ENCODE results near the gene ANKS1B. TPM values are rescaled to one million over a fixed set of nuclear protein-coding genes. Genes with fewer than 3 reads are reported as not detected.

ANKS1B gene
- total RNA-seq, 1 experiment from 2014 or later = 0.61 TPM

GRCh38 chr12:99005601-99006000, 979.1 kb downstream of the ANKS1B start:
- H3K27me3 Mint-ChIP-seq (ENCODE audit: insufficient read depth, unreplicated experiment) = peaks cover 2% of the 10 kb centered on the region
- Histone ChIP-seq H3K4me3 (ENCODE audit: low read depth, low read length) (no peak overlapping the region), H3K4me1 (no peaks in the 10 kb centered on the region), H3K9me3 (no peaks in the 10 kb centered on the region), H3K27me3 (replicated peaks; ENCODE audit: control insufficient read depth, insufficient read depth, low read length) (no peaks in the 10 kb centered on the region), H3K36me3 (ENCODE audit: control insufficient read depth, insufficient read depth, low read length) (no peaks in the 10 kb centered on the region)
- intact Hi-C loops (cut with micrococcal nuclease; ENCODE audit: unreplicated experiment) = no loop called here
- no peaks in the 10 kb centered on the region for H3K4me1 Mint-ChIP-seq (ENCODE audit: low read depth, unreplicated experiment)
- no TSS peak for BruUV-seq (replicated peaks)
- no peak for TF ChIP-seq CTCF (IDR thresholded peaks at IDR 0.05; ENCODE audit: insufficient read depth in 1 of 2, low read depth in 1 of 2, low read length in 1 of 2, severe bottlenecking in 1 of 2, unreplicated experiment in 1 of 2)
- H3K9me3 Mint-ChIP-seq (ENCODE audit: unreplicated experiment) = no peaks in the 10 kb centered on the region
- no peak for DNase-seq
- no peaks in the 10 kb centered on the region for H3K36me3 Mint-ChIP-seq (ENCODE audit: insufficient read depth, unreplicated experiment)
- ChIA-PET CTCF (no interaction called here), POLR2A (no interaction called here)
- no peak overlapping the region for H3K4me3 Mint-ChIP-seq (ENCODE audit: unreplicated experiment)
- no peak overlapping the region for H3K27ac Mint-ChIP-seq (ENCODE audit: unreplicated experiment)

GRCh38 chr12:99004799-99005466, 979.8 kb downstream of the ANKS1B start:
- no peak overlapping the region for H3K27ac Mint-ChIP-seq (ENCODE audit: unreplicated experiment)
- no peak overlapping the region for H3K4me3 Mint-ChIP-seq (ENCODE audit: unreplicated experiment)
- no peaks in the 10 kb centered on the region for H3K36me3 Mint-ChIP-seq (ENCODE audit: insufficient read depth, unreplicated experiment)
- no peaks in the 10 kb centered on the region for H3K4me1 ChIP-seq
- ChIA-PET POLR2A (no interaction called here), CTCF (no interaction called here)
- no peaks in the 10 kb centered on the region for H3K36me3 ChIP-seq (ENCODE audit: control insufficient read depth, insufficient read depth, low read length)
- H3K27me3 ChIP-seq (replicated peaks; ENCODE audit: control insufficient read depth, insufficient read depth, low read length) = no peaks in the 10 kb centered on the region
- BruUV-seq (replicated peaks) = no TSS peak
- TF ChIP-seq CTCF (IDR thresholded peaks at IDR 0.05; ENCODE audit: insufficient read depth in 1 of 2, low read depth in 1 of 2, low read length in 1 of 2, severe bottlenecking in 1 of 2, unreplicated experiment in 1 of 2) = no peak
- peaks cover 3% of the 10 kb centered on the region for H3K27me3 Mint-ChIP-seq (ENCODE audit: insufficient read depth, unreplicated experiment)
- intact Hi-C loops (cut with micrococcal nuclease; ENCODE audit: unreplicated experiment) = no loop called here
- no peak for DNase-seq
- H3K9me3 ChIP-seq = no peaks in the 10 kb centered on the region
- no peaks in the 10 kb centered on the region for H3K4me1 Mint-ChIP-seq (ENCODE audit: low read depth, unreplicated experiment)
- no peaks in the 10 kb centered on the region for H3K9me3 Mint-ChIP-seq (ENCODE audit: unreplicated experiment)
- H3K4me3 ChIP-seq (ENCODE audit: low read depth, low read length) = no peak overlapping the region

GRCh38 chr12:99002731-99003130, 982.0 kb downstream of the ANKS1B start:
- POLR2A ChIA-PET = no interaction called here
- Mint-ChIP-seq H3K27ac (ENCODE audit: unreplicated experiment) (no peak overlapping the region), H3K9me3 (ENCODE audit: unreplicated experiment) (no peaks in the 10 kb centered on the region), H3K4me1 (ENCODE audit: low read depth, unreplicated experiment) (no peaks in the 10 kb centered on the region), H3K4me3 (ENCODE audit: unreplicated experiment) (no peak overlapping the region), H3K36me3 (ENCODE audit: insufficient read depth, unreplicated experiment) (no peaks in the 10 kb centered on the region), H3K27me3 (ENCODE audit: insufficient read depth, unreplicated experiment) (peaks cover 6% of the 10 kb centered on the region)
- H3K36me3 ChIP-seq (ENCODE audit: control insufficient read depth, insufficient read depth, low read length) = no peaks in the 10 kb centered on the region
- H3K27me3 ChIP-seq (replicated peaks; ENCODE audit: control insufficient read depth, insufficient read depth, low read length) = no peaks in the 10 kb centered on the region
- TF ChIP-seq CTCF (IDR thresholded peaks at IDR 0.05; ENCODE audit: insufficient read depth in 1 of 2, low read depth in 1 of 2, low read length in 1 of 2, severe bottlenecking in 1 of 2, unreplicated experiment in 1 of 2) = no peak
- no TSS peak for BruUV-seq (replicated peaks)
- CTCF ChIA-PET = no interaction called here
- H3K9me3 ChIP-seq = no peaks in the 10 kb centered on the region
- H3K4me3 ChIP-seq (ENCODE audit: low read depth, low read length) = no peak overlapping the region
- intact Hi-C loops (cut with micrococcal nuclease; ENCODE audit: unreplicated experiment) = no loop called here
- no peak for DNase-seq
- H3K4me1 ChIP-seq = no peaks in the 10 kb centered on the region

Data from Caco-2 (cell line).